HG02970 (cell line): Measurements from ENCODE around the gene GCC2.
"Not testable (repeated sequence)": the region's sequence is repeated elsewhere in the genome, so short reads cannot be mapped to it uniquely, and the experiment has no call there.

ENCODE experiments used
- ATAC-seq: cut with Tn5 transposase; IDR thresholded peaks from one replicate; pipeline ENCODE4 v1.9.1; 2021; ENCODE audit warnings: mild to moderate bottlenecking, moderate library complexity, moderate number of reproducible peaks; ENCODE audit not compliant: unreplicated experiment, low FRiP score

GCC2 gene

DNA sequence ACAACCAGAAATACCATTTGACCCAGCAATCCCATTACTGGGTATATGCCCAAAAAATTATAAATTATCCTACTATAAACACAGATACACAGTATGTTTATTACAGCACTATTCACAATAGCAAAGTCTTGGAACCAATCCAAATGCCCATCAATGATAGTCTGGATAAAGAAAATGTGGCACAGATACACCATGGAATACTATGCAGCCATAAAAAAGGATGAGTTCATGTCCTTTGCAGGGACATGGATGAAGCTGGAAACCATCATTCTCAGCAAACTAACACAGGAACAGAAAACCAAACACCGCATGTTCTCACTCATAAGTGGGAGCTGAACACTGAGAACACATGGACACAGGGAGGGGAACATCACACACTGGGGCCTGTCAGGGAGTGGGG lies 13.4 kb upstream of the GCC2 start:
- ATAC-seq = not testable (repeated sequence)

DNA sequence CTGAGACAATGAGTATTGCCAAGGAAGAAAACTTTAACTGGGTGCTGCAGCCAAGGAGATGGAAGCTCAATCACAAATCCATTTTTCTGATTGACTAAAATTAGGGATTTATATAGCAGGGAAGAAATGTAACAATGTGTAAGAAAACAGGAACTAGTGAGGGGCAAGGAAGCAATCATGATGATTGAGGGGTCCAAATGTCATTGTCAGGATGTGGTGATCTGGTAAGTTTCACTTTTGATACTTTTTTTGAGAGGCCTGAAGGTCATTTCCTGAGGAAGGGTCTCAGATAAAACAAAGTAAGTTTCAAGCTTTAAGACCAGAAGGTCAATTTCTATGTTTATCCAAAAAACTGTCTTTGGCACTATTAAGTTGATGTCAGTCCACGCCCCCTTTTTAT lies 12.0 kb upstream of the GCC2 start:
- no peak for ATAC-seq

DNA sequence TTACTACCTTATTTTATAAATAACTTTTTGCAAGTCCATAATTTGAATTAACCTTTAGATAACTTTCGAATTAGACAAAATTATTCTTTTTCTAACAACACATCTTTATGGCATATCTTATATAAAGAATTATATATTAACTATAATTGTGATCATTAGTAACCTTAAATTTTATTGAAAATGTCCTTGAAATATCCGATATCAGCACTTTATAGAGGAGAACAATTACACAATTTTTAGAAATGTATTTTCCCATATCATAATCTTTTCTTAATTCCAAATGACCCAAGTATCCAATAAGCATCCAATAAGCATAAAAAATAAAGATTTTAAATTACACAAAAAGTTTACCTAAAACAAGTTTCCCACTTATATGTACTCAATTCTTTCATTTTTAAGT lies 7.3 kb upstream of the GCC2 start:
- ATAC-seq = no peak

DNA sequence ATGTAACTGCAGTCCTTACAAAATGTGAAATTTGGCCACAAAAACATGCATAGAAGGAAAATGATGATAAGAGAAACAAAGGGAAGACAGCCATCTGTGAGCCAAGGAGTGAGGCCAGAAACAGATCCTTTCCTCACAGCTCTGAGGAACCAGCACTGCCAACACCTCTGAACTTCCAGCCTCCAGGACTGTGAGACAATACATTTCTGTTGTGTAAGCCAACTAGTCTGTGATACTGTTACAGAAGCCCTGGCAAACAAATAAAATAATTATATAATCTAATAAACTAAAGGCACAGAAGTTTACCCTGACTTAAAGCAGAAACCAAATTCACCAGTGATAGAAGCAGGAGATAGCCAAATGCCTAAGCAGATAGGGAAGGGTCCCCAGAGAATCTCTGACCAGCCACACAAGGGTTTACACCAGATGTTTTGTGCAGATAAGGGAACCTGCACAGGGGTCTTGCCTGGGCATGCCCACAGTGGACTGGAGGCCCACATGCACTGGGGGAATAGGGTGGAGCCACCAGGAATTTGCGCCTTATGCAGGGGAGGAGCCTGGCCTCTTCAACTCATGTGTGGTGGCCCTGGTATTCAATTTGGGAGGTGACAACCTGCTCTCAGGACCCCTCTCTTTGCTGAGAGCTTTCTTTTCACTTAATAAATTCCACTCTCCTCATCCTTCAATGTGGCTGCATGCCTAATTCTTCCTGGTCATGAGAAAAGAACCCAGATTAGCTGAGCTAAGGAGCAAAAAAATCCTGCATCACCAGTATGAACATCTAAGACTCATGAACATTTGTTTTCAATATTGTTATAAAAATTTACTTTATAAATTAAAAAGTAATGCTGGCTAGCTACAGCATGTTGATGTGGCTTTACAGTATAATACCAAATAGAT lies 3.8 kb upstream of the GCC2 start:
- ATAC-seq = no peak

DNA sequence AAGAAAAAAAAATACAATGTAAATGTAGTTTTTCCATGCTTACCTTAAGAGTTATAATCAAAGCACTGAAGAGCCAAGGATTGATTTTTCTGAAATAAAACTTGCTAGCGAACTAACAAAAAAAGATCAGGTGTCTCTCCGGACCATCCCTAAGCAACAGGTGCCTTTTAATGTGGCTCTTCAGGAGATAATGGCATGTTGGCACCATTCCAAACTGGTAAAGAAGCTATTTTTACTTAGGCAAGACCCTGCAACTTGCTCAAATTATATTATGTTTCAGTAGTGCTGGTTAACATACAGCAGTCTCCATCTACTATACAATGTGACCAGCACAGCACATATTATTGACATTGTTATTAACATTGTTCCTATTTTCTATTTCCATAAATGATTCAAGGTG lies 2.3 kb upstream of the GCC2 start:
- no peak for ATAC-seq

DNA sequence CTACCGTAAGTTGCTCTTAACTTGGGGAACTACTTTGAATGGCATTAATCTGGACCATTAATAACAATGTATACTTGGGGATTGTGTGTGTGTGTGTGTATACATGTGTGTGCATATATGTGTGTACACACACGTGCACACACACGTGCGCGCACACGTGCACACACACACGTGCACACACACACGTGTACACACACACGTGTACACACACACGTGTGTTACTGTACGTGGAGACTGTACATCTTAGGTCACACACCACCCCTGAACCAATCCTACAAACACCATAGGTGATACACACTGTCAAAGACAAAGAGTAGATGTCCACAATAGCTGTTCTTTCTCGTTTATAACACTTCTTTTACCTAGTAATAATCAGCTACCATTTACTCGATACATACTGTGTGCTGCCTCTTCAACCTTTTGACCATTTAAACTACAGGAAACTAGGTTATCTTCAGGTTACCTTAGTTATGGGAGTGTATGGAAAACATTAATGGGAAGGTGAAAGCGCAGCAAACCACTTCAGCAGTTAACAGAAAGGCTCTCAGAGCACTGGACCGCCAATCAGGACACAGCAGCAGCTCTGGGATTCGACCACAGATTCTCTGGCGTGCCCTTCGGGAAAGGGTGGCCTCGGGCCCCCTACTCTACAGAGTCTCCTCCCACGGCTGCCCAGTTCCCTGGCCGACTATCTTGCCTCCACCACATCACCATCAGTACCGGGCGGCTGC lies 894 bp upstream of the GCC2 start:
- no peak for ATAC-seq

DNA sequence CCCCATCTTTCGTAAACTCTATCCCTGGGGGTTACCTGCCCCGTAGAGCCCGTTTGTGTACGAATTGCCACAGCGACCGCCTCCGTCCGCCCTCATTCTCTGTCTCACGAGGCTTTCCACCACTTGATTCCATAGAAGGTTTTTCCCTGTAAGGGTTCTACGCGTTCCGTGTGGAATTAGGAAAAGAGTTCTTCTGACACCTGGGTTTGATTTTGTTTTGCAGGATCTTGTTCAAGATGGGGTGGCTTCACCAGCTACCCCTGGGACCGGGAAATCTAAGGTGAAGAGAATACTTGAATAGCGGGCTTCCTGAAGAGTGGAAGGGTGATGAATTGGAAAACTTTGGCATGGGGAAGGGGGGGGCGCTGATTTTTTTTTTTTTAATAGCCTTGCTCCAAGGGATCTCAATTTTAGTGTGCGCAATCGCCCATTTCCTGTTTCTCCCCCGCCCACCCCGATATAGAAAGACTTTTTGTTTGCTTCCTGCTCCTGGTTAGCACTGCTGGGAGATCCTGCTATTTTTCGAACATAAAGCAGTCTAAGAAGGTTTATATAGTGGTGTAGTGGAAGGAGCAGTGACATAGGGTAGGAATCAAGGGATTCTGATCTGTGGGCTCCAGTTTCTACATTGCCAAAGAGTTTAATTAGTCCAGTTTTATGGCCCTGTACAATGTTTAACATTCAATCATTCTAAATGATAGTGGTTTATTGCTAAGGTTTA lies 564 bp downstream of the GCC2 start:
- no peak for ATAC-seq

DNA sequence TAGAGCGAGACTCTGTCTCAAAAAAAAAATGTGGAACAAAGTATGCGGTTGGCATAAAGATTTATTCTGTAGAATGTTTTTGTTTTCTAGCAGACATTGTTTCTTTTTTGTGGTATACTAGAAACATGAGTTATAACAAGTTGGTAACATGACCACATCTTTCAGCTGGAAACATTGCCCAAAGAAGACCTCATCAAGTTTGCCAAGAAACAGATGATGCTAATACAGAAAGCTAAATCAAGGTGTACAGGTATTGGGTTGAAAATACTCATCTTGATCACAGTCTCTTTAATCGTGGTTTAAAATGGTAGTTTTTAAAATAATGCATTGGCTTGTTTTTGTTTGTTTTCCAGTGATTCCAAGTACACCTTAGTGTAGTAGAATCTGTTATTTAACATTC lies 1.9 kb downstream of the GCC2 start:
- ATAC-seq = no peak

DNA sequence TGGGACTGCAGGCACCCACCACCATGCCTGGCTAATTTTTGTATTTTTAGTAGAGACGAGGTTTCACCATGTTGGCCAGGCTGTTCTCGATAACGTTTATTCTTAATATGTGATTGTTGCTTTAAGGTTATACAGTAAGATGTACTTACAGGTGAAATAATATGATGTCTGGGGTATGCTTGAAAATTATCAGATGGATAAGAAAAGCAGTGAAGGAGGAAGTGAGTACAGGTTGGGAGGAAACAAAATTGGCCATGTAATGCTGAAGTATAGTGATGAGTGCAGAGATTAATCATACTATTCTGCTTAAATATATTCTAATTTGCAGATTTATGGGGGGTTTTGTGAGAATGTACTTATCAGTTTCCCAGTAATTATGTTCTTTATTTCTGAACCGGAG lies 3.0 kb downstream of the GCC2 start:
- no peak for ATAC-seq

DNA sequence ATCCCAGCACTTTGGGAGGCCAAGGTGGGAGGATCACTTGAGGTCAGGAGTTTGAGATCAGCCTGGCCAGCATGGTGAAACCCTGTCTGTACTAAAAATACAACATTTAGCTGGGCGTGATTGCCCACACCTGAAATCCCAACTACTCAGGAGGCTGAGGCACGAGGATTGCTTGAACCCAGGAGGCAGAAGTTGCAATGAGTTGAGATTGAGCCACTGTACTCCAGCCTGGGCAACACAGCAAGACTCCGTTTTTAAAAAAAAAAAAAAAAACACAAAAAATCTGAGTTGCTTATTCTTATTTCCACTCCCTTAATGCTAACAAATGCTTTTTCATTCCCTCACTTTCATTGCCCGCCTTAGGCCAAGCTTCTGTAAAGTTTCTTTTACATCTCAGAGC lies 4.5 kb downstream of the GCC2 start:
- ATAC-seq = not testable (repeated sequence)

DNA sequence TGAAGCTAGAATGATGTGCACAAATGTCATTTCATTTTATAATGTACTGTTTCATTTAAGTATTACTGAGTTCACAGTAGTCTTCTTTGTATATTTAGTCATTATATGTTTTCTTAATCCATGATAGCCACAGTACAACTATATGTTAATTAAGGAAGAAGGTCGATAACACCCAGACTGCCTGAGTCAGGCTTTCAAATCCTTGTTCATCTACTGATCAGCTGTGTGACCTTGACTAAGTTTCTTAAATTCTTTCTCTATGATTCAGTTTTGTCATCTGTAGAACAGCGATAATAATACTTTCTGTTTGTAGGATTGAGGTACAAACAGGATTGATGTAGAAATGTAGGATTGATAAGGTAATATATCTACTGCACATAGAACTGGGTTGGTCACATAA lies 5.4 kb downstream of the GCC2 start:
- ATAC-seq = no peak

DNA sequence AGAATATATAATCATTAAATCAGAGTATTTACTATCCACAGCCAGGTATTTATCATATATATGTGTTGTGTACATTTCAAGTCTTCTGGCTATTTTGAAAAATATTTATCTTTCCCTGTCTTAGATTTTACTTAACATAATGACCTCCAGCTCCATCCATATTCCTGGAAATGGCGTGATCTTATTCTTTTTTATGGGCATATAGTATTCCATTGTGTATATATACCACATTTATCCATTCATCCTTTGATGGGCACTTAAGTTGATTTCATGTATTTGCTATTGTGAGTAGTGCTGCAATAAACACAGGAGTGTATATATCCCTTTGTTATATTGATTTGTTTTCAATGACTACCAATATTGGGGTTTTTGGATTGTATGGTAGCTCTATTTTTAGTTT lies 6.6 kb downstream of the GCC2 start:
- no peak for ATAC-seq

DNA sequence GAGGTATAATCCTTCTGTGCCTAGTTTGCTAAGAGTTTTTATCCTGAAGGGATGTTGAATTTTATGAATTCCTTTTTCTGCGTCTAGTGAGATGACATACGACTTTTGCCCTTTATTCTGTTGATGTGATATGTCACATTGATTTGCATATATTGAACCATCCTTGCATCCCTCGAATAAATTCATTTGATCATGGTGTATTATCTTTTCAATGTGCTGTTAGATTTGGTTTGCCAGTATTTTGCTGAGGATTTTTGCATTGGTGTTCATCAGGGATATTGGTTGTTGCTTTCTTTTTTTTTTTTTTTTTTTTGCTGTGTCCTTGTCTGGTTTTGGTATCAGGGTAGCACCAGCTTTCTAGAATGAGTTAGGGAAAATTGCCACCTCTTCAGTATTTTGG lies 9.1 kb downstream of the GCC2 start:
- ATAC-seq = no peak

DNA sequence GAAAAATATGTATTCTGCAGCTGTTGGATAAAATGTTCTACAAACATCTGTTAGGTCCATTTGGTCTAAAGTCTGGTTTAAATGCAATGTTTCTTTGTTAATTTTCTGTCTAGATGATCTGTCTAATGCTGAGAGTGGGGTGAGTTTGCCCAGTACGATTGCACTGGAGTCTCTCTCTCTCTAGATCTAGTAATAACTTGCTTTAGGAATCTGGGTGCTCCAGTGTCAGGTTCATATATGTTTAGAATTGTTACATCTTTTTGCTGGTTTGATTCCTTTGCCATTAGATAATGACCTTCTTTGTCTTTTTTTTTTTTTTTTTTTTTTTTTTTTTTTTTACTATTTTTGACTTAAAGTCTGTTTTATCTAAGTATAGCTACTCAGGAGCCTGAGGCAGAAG lies 10.4 kb downstream of the GCC2 start:
- no peak for ATAC-seq

DNA sequence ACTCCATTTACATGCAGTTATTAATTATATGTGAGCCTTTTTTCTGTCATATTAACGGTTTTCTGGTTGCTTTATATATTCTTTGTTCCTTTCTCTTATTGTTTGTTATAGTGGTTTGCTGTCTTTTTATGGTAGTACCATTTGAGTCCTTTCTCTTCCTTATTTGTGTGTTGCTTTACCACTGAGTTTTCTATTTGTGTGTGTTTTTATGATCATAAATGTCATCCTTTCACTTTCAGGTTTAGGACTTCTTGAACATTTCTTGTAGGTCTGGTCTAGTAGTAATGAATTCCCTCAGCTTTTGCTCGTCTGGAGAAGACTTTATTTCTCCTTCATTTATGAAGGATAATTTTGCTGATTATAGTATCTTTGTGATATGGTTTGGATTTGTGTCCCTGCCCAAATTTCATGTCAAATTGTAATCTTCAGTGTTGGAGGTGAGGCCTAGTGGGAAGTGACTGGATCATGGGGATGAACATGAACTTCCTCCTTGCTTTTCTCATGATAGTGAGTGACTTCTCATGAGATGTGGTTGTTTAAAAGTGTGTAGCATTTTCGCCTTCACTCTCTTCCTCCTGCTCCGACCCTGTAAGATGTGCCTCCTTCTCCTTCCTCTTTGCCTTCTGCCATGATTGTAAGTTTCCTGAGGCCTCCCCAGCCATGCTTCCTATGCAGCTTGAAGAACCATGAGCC lies 11.5 kb downstream of the GCC2 start:
- no peak for ATAC-seq

DNA sequence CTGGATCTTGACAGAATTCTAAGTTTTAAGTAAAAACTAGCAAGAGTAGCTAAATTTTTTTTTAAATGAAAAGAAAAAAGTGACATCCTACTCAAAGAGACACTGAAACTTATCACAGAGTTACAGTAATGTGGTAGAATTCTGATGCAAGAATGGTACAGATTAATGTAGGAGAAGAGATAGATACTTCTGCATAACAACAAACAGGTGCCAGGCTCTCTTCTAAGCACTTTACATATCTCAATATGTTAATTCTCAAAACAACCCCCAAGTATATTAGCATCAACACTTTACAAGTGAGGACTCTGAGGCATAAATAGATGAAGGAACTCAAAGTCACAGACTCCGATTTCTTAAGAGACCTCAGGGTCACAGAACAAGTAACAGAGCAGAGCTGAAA lies 28.1 kb downstream of the GCC2 start:
- no peak for ATAC-seq

DNA sequence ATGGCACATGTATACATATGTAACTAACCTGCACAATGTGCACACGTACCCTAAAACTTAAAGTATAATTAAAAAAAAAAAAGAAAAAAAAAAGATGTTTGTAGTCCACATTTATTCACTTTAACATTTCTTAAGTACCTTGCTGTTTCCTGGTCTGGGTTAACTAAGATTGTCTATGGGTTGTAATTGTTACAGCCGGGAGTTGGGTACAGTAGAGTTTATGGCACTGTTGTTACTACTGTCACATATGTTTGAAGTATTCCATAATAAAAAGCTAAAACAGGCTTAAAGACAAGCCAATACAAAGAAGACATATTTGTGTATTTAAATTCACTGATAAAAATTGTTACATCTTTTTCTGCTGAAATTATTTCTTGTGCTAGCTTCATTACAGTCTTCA lies 36.2 kb downstream of the GCC2 start:
- no peak for ATAC-seq

DNA sequence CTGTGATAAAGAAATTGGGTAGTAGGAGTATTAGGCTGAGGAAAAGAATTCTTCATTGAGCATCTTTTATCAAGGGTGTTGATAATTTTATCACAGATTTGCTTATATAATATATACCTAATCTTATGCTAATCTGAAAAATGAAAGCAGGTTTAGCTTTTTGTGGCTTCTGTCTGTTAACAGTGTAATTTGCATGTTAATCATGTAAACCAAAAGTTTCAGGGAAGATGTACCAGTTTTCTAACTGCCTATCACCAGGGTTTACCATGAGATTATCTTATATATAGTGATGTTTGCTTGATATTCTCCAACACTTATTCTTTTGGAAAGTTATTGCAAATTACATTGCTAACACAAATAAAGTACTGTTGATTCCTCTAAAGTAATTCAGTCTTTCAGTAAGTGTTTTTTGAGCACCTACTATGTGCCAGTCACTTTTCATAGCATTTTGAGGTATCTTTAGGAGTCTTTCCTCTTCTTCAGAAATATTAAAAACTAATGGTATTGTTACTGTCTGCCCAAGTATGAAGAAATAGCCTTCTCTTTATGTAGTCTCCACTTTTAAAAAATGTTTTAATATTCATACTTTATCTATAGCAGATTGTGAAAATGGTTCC lies 41.6 kb downstream of the GCC2 start:
- no peak for ATAC-seq

DNA sequence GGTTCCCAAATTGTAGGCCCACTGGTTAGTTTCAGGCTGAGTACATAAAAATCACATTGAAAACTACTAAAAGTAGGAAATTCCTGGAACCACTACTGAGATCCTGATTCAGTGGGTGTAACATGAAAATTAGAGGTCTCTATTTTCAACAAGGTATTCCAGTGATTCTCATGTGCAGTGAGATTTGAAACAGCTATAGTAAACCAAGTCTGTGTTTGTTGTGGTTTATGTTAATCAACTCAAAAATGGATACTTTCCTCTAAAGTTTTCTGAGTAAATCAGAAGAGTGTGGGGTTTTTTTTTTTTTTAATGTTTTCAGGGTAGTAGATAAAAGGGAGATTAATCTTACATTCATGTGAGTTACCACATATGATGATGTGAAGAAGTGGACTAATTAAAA lies 42.8 kb downstream of the GCC2 start:
- ATAC-seq = no peak

DNA sequence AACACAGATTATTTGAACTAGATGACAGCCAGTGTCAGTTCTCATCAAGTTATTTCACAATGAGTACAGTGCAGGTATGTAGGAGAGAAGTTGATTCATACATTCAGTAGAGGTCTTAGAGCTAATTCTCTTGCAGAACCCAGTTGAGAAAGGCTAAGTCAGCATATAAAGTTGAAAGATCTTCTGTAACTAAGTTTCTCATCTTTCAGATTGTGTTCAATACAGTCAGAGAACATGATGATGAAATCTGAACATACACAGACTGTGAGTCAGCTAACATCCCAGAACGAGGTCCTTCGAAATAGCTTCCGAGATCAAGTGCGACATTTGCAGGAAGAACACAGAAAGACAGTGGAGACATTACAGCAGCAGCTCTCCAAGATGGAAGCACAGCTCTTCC lies 43.4 kb downstream of the GCC2 start:
- ATAC-seq = no peak
